HG03064 (cell line): Measurements from ENCODE around the gene AUTS2.
"Not testable (repeated sequence)": the region's sequence is repeated elsewhere in the genome, so short reads cannot be mapped to it uniquely, and the experiment has no call there.

ENCODE experiments used
- ATAC-seq: cut with Tn5 transposase; IDR thresholded peaks from one replicate; pipeline ENCODE4 v1.9.1; 2021; ENCODE audit warnings: low read depth; ENCODE audit not compliant: unreplicated experiment

Gene AUTS2

GRCh38 chr7:70243443-70243842 is 645.2 kb downstream of the AUTS2 start:
- ATAC-seq = no peak

GRCh38 chr7:70257921-70258320 is 659.6 kb downstream of the AUTS2 start:
- ATAC-seq = no peak

- ATAC-seq = no peak
Observed at GRCh38 chr7:70259502-70259901, 661.2 kb downstream of the AUTS2 start.

GRCh38 chr7:70263471-70264255 is 665.4 kb downstream of the AUTS2 start:
- no peak for ATAC-seq

- no peak for ATAC-seq
Observed at GRCh38 chr7:70266186-70266585, 667.9 kb downstream of the AUTS2 start.

- ATAC-seq = no peak
Observed at GRCh38 chr7:70267381-70268120, 669.3 kb downstream of the AUTS2 start.

- no peak for ATAC-seq
Observed at GRCh38 chr7:70268179-70268578, 669.9 kb downstream of the AUTS2 start.

GRCh38 chr7:70270149-70270548 is 671.9 kb downstream of the AUTS2 start:
- ATAC-seq = no peak

GRCh38 chr7:70271617-70272081 is 673.4 kb downstream of the AUTS2 start:
- ATAC-seq = no peak

GRCh38 chr7:70275570-70275969 is 677.3 kb downstream of the AUTS2 start:
- not testable (repeated sequence) for ATAC-seq

- no peak for ATAC-seq
Observed at GRCh38 chr7:70285187-70285586, 686.9 kb downstream of the AUTS2 start.

GRCh38 chr7:70285854-70286253 is 687.6 kb downstream of the AUTS2 start:
- ATAC-seq = no peak

GRCh38 chr7:70288781-70289456 is 690.6 kb downstream of the AUTS2 start:
- ATAC-seq = no peak

- ATAC-seq = no peak
Observed at GRCh38 chr7:70292716-70293115, 694.4 kb downstream of the AUTS2 start.

GRCh38 chr7:70294211-70294911 is 696.1 kb downstream of the AUTS2 start:
- ATAC-seq = no peak

GRCh38 chr7:70298780-70299471 is 700.7 kb downstream of the AUTS2 start:
- no peak for ATAC-seq

- ATAC-seq = no peak
Observed at GRCh38 chr7:70299472-70299807, 701.2 kb downstream of the AUTS2 start.

- ATAC-seq = no peak
Observed at GRCh38 chr7:70301673-70302185, 703.5 kb downstream of the AUTS2 start.

- ATAC-seq = no peak
Observed at GRCh38 chr7:70303309-70303708, 705.0 kb downstream of the AUTS2 start.

- ATAC-seq = no peak
Observed at GRCh38 chr7:70303780-70304179, 705.5 kb downstream of the AUTS2 start.
